ENCODE measurements around the gene SLCO1B1.
"Not testable (repeated sequence)": the region's sequence is repeated elsewhere in the genome, so short reads cannot be mapped to it uniquely, and the experiment has no call there.

Gene SLCO1B1

DNA sequence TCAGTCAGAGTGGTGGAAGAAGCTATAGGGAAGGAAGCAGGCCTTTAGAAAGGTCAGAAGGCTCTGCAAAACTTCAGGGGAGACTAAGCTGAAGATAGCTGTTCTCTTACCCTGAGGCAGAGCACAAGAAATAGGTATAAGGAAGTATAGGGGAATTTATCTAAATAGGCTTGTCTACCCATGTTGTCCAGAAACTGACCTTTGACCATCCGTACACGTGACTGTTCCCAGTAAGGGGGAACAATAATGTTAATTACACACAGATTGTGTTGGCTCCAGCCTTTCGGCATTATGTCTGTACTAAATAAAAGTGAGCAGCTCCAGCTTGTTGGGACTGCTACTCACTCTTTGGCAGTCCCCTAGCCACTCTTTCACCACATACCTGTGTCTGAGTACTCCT lies 59.0 kb downstream of the SLCO1B1 start:
- H3K4me3 ChIP-seq, result no peak overlapping the region
- intact Hi-C loops (cut with DNase I; ENCODE audit: low total_unique reads), result no loop called here
- H3K27me3 ChIP-seq, result no peaks in the 10 kb centered on the region
- H3K36me3 ChIP-seq, result no peaks in the 10 kb centered on the region
- no peaks in the 10 kb centered on the region for H3K4me1 ChIP-seq
- DNase-seq, result no peak
- H3K27ac ChIP-seq, result no peak overlapping the region
- TF ChIP-seq, protein P1, sequence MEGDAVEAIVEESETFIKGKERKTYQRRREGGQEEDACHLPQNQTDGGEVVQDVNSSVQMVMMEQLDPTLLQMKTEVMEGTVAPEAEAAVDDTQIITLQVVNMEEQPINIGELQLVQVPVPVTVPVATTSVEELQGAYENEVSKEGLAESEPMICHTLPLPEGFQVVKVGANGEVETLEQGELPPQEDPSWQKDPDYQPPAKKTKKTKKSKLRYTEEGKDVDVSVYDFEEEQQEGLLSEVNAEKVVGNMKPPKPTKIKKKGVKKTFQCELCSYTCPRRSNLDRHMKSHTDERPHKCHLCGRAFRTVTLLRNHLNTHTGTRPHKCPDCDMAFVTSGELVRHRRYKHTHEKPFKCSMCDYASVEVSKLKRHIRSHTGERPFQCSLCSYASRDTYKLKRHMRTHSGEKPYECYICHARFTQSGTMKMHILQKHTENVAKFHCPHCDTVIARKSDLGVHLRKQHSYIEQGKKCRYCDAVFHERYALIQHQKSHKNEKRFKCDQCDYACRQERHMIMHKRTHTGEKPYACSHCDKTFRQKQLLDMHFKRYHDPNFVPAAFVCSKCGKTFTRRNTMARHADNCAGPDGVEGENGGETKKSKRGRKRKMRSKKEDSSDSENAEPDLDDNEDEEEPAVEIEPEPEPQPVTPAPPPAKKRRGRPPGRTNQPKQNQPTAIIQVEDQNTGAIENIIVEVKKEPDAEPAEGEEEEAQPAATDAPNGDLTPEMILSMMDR (IDR thresholded peaks at IDR 0.05), result no peak
- H3K9me3 ChIP-seq, result peaks cover 0 to 8% (median 0%) of the 10 kb centered on the region in 3 donors

DNA sequence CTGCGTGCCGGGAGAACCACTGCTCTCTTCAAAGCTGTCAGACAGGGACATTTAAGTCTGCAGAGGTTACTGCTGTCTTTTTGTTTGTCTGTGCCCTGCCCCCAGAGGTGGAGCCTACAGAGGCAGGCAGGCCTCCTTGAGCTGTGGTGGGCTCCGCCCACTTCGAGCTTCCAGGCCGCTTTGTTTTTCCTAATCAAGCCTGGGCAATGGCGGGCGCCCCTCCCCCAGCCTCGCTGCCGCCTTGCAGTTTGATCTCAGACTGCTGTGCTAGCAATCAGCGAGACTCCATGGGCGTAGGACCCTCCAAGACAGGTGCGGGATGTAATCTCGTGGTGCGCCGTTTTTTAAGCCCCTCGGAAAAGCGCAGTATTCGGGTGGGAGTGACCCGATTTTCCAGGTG lies 83.4 kb downstream of the SLCO1B1 start:
- DNase-seq; H3K36me3 ChIP-seq; H3K9me3 ChIP-seq; H3K4me1 ChIP-seq; H3K27me3 ChIP-seq; H3K4me3 ChIP-seq; H3K27ac ChIP-seq; intact Hi-C loops (cut with DNase I; ENCODE audit: low total_unique reads): not testable (repeated sequence)

DNA sequence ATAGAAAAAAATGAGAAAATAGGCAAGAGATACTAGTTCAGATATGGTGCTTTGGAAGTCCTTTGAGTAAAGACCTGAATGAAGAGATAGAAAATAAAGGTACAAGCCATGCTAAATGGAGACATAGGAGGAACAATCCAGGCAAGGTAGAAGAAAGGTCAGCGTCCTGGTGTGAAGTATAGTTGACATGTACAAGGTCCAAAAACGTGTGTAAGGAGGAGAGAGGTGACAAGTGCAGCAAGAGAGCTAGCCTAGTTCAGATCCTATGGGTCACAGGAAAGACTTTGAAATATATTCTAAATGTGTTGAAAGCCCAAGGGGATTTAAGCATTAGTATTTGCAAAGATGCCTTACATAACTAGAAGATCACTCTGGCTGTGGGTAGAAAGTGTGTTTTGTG lies 88.2 kb downstream of the SLCO1B1 start:
- Histone ChIP-seq H3K9me3 (no peaks in the 10 kb centered on the region), H3K4me3 (no peak overlapping the region), H3K27ac (no peak overlapping the region), H3K4me1 (no peaks in the 10 kb centered on the region), H3K27me3 (no peaks in the 10 kb centered on the region), H3K36me3 (no peaks in the 10 kb centered on the region)
- intact Hi-C loops (cut with DNase I; ENCODE audit: low total_unique reads), result no loop called here
- no peak for DNase-seq
- TF ChIP-seq, protein P1 (IDR thresholded peaks at IDR 0.05), result no peak

DNA sequence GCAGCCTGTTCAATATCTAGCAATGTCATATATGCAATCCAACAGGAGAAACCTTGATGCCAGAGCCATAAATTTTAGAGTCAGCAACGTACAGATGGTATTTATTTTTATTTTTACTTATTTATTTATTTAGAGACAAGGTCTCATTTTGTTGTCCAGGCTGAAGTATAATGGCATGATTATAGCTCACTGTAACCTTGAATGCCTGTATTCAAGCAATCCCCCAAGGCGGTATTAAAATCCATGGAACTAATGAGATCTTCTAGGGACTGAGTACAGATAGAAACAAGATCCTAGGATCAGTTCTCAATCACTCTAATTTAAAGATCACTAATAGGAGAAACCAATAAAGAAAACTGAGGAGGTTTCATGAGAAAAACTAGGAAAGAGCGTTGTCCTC lies 89.3 kb downstream of the SLCO1B1 start:
- Histone ChIP-seq H3K27ac (no peak overlapping the region), H3K36me3 (no peaks in the 10 kb centered on the region), H3K27me3 (no peaks in the 10 kb centered on the region), H3K4me3 (no peak overlapping the region), H3K4me1 (no peaks in the 10 kb centered on the region), H3K9me3 (no peaks in the 10 kb centered on the region)
- intact Hi-C loops (cut with DNase I; ENCODE audit: low total_unique reads), result no loop called here
- TF ChIP-seq, protein P1 (IDR thresholded peaks at IDR 0.05), result no peak
- no peak for DNase-seq

DNA sequence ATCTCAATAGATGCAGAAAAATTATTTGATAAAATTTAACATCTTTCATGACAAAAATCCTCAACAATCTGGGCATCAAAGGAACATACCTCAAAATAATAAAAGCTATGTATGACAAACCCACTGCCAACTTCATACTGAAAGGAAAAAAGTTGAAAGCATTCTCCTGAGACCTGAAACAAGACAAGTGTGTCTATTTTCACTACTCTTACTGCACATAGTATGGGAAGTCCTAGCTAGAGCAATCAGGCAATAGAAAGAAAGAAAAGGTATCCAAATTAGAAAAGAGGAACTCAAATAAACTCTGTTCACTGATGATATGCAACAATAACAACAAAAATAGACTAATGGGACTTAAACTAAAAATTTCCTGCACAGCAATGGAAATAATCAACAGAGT lies 90.1 kb downstream of the SLCO1B1 start:
- H3K27me3 ChIP-seq, result no peaks in the 10 kb centered on the region
- H3K4me3 ChIP-seq, result no peak overlapping the region
- intact Hi-C loops (cut with DNase I; ENCODE audit: low total_unique reads), result no loop called here
- no peak overlapping the region for H3K27ac ChIP-seq
- no peaks in the 10 kb centered on the region for H3K4me1 ChIP-seq
- DNase-seq, result no peak
- no peaks in the 10 kb centered on the region for H3K36me3 ChIP-seq
- H3K9me3 ChIP-seq, result no peaks in the 10 kb centered on the region
- TF ChIP-seq, protein P1 (IDR thresholded peaks at IDR 0.05), result no peak

DNA sequence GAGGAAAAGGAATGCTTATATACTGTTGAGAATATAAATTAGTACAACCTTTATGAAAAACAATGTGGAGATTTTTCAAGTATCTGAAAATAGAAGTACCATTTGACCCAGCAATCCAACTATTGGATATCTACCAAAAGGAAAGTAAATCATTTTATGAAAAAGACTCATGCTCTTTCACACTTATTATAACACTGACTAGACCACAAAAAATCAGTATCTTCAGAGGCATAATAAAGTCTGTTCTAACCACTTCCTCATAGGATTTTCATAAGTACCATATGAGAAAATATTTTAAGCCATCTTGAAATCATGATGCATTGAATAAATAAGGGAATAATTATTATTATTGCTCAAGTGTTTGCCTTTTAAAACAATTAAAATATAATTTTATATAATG lies 90.8 kb downstream of the SLCO1B1 start:
- TF ChIP-seq, protein P1 (IDR thresholded peaks at IDR 0.05), result no peak
- no peaks in the 10 kb centered on the region for H3K4me1 ChIP-seq
- no peaks in the 10 kb centered on the region for H3K36me3 ChIP-seq
- no peak for DNase-seq
- H3K27ac ChIP-seq, result no peak overlapping the region
- H3K4me3 ChIP-seq, result no peak overlapping the region
- H3K9me3 ChIP-seq, result no peaks in the 10 kb centered on the region
- intact Hi-C loops (cut with DNase I; ENCODE audit: low total_unique reads), result no loop called here
- H3K27me3 ChIP-seq, result no peaks in the 10 kb centered on the region
